KOPT-K1 (cell line): ENCODE measurements around the gene ACTR1B.
"Not testable (repeated sequence)": the region's sequence is repeated elsewhere in the genome, so short reads cannot be mapped to it uniquely, and the experiment has no call there.

ENCODE experiments used
- H3K27ac ChIP-seq: fragments of 200-600 bp; sonication (generic); 2 replicates; pipeline ENCODE4 v1.5.1; 2016; ENCODE audit warnings: antibody characterized with exemption, mild to moderate bottlenecking, low read depth, low read length; ENCODE audit not compliant: poor library complexity, severe bottlenecking
- H3K36me3 ChIP-seq: fragments of 200-600 bp; sonication (generic); 2 replicates; pipeline ENCODE4 v1.5.1; 2017; ENCODE audit warnings: antibody characterized with exemption, mild to moderate bottlenecking, low read length, moderate library complexity; ENCODE audit not compliant: insufficient read depth
- H3K9me3 ChIP-seq: fragments of 200-600 bp; sonication (generic); 2 replicates; pipeline ENCODE4 v1.5.1; 2017; ENCODE audit warnings: antibody characterized with exemption, low read length, mild to moderate bottlenecking; ENCODE audit not compliant: insufficient read depth, poor library complexity, severe bottlenecking

Gene ACTR1B

DNA sequence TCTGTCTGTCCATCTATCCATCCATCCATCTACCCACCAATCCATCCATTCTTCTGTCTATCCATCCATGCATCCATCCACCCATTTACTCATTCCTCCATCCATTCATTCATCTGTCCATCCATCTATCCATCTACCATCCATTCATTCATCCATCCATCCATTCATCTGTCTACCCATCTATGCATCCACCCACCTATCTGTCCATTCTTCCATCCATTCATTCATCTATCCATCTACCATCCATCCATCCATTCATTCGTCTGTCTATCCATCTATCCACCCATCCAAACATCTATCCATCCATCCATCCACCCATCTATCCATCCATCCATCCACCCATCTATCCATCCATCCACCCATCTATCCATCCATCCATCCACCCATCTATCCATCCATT is 43.4 kb downstream of the ACTR1B start:
- not testable (repeated sequence) for H3K27ac ChIP-seq, H3K9me3 ChIP-seq, H3K36me3 ChIP-seq

DNA sequence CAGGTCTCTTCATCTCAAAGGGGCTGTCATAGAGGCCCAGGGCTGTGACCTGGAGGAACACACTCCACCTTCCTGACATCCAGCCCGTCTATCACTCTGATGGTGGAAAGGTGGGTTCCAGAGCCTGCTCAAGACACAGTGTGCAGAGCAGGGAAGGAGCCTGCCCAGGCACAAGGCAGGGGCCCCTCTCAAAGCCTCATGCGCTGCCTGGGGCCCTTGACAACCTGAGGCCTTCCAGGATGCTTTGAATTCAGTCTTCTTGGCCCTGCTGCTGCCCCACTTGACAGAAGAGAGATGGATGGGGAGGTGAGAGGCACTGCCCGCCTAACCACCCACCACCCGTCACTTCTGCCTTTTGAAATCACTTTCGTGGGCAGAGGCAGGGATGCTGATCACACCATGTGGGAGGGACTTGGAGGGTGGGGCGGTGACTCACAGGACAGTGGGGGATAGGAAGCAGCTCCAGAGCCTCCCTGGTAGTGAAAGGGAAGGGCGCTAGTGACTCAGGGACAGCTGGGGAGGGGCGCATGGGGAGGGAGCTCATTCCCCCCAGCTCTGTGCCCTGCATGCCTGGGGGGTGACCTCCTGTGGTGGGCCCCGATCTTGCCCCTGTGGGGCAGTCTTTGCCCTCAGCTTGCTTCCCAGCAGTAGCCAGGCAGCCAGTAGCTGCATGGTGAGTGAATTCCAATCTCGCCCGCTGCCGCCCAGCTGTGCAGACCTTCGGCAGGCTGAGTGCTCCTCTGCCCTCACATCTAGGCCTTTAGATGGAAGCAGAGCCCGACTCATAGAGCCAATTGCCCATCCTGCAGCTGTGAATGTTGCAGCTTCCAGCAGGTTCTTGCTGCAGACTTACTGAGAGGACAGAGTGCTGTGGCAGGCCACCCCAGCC is 44.7 kb downstream of the ACTR1B start:
- H3K27ac ChIP-seq, H3K9me3 ChIP-seq, H3K36me3 ChIP-seq: not testable (repeated sequence)

DNA sequence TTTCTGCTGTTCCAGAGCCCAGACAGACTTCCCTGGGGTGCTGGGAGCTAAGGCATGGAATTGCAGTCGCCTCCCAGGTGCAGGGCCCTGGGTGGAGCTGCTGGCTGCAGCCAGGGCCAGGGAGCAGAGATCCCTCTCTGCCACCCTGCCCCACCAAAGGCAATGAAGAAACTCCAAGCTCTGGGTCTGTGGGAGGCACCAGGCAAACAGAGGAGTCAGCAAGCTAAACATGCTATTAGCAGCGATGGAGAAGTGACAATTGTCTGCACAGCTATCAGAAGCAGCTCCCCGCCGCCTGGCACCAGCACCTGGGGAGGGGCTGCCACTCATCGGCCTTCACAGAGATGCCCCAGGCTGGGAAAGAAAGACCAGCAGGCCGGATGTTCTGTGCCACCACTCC is 45.9 kb downstream of the ACTR1B start:
- H3K36me3 ChIP-seq, result no peaks in the 10 kb centered on the region
- H3K9me3 ChIP-seq, result no peaks in the 10 kb centered on the region
- no peak overlapping the region for H3K27ac ChIP-seq

DNA sequence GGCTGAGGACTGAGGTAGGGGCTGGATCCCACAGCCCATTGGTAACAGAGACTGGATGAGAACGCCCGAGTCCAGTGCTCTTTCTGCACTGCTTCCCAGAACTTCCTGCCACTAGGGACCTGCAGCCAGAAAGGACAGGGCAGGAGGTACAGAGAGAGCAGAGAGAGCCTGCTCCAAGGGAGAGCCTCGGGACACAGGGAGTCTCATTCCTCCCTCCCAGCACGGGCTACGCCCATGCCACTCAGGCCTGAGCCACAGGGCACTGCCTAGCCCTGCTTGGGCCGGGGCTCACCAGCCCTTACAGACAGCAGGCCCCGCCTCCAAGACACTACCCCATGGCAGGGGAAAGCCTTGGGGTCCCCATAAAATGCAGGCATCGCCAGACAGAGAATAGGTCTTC is 48.1 kb downstream of the ACTR1B start:
- H3K27ac ChIP-seq, H3K36me3 ChIP-seq, H3K9me3 ChIP-seq: not testable (repeated sequence)

DNA sequence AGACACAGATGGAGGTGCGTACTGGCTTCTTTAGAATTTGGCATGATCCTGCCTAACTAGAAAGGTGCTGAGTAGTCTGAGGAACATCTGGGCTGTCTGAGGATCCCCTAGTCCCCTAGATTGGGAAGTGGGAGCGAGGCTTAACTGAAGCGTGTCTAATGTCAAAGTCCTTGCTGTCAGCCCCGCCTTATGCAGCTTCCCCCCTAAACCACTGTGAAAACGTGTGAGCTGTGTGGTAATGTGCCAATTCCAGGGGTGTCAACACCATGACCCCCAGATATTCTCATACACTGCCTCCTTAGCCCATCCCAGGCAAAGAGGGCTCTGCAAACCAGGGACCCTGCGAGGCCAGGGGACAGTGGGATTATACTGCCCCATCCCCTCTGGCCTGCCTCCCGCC is 51.9 kb downstream of the ACTR1B start:
- H3K36me3 ChIP-seq, H3K9me3 ChIP-seq, H3K27ac ChIP-seq: not testable (repeated sequence)

DNA sequence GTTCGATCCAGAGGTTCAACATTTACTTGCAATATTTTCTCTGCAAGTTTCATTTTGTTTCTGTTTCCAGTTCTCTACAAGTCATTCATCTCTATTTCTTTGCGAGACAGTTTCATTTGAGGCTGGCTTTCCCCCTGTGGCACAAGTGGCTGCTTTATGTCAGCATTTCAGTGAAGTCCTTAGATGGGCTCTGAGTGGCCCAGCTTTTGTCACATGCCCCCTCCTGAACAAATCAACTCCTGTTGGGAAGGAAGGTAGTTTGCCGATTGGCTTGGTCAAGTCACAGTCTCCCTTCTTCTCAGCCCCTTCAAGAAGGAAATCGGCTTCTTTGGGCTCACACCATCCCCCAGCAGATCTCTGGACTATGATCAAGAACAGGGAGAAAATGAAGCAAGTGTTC is 55.1 kb downstream of the ACTR1B start:
- not testable (repeated sequence) for H3K36me3 ChIP-seq, H3K9me3 ChIP-seq, H3K27ac ChIP-seq
